DMS 273 (cell line): ENCODE data around the gene AGER.
"Not testable (repeated sequence)": the region's sequence is repeated elsewhere in the genome, so short reads cannot be mapped to it uniquely, and the experiment has no call there.

ENCODE experiments used
- DNase-seq: peaks from one replicate; lab custom pipeline; 2025; ENCODE audit not compliant: unreplicated experiment; lab: John Stamatoyannopoulos, UW

AGER gene

DNA sequence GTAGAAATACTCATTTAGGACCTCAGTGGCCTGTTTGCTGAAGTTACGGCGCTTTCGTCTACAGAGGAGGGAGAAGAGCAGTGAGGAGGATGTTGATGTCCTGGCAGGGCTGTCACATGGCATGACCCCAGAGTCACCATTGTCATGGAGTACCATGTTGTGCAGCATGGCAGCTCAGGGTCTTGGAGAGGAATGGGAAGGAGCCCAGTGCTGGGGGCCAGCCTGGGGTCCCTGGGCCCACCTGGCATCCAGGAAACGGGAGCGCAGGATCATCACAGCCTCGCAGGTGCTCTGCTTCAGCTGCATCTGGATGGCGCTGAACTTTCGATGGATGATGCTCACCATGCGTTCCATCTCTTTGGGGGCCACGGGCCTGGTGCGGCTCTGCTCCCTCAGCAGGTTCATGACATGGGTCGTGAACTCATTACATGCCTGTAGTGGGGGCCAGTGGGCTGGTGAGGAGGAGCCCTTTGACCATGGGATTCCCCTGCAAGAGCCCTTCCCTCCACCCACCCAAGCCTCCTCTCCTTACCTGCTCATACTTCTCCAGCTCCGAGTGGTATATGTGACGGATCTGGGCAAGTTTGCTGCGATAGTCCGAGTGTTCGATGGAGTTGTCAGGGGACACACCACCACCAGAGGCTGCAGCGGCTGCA is 3.8 kb upstream of the AGER start:
- DNase-seq = not testable (repeated sequence)

DNA sequence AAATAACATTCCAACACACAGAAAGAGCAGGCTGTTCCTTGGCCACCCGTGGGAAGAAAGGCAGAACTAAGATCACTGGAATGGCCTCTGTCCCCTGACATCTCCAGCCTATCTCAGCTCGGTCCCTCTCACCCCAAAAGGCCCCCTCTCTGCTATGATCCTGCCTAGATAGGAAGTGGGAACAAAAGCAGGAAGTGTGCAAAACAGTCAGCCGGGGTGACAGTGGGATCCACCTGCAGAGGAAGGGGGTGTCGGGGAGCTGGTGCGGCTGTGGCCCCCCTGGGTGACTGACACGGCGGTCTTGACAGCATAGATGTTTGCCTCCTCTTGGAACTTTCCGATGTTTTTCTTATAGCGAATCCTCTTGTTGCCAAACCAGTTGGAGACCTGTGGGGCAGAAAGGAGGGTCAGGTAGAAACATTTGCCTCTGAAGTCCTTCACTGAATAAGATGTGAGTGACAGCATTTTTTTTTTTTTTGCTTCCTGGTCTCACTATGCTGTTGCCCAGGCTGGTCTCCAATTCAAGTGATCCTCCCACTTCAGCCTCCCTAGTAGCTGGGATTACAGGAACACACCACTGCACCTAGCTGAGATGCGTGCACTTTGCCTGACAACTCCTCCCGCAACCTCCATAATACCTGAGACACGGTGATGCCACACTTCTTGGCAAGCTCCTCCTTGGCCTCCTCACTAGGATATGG is 3.1 kb upstream of the AGER start:
- DNase-seq = no peak

DNA sequence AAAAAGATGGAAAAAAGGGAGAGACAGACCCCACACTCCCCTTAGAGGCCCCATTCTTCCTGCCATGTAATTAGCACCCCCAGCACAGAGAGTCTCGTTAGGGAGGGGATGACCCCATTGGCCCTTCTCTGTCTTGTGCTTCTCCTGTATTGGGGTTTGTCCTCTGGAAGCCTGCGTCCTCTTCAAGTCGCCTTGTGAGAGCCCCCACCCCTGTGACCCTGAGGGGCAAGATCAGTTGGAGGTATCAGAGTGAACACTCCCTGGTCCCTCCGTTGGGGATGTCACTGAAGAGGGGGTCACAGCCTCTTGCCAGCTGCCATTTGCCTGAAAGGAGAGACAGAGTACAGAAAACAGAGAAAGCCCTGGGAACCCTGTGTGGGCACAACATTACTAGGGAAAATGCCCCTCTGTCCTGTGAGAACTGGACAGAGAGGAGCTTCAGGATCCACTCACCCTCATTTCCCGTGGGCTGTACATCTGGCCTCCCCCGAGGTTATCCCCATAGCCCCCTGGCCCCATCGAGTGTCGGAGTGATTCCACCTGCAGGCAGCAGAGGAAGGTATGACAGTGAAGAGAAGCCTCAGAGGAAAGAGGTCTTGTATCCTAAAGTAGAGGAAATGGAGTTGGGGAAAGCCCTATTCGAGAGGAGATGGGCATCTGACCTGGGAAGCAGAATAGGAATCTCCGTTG is 2.2 kb upstream of the AGER start:
- DNase-seq = not testable (repeated sequence)

DNA sequence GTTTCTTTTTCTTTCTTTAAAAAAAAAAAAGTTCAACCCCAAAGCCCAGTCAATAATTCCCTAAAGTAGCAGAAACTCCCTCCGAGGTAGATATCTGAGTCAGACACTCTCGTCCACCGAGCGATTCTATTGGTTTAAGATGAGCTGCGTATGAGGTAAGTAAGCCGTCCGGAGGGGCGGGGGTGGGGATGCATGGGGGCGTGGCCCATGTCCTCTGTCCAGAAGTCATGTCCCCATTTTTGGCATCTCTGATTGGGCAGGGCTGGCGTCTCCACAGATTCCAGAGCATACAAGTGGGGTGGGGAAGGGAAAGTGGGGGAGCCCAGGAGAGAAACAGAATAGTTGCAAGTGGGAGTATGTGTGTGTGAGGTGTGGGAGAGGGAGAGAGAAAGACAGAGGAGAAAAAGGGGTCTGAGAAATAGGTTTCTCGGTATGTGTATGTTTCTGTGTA is 1.7 kb upstream of the AGER start:
- not testable (repeated sequence) for DNase-seq

DNA sequence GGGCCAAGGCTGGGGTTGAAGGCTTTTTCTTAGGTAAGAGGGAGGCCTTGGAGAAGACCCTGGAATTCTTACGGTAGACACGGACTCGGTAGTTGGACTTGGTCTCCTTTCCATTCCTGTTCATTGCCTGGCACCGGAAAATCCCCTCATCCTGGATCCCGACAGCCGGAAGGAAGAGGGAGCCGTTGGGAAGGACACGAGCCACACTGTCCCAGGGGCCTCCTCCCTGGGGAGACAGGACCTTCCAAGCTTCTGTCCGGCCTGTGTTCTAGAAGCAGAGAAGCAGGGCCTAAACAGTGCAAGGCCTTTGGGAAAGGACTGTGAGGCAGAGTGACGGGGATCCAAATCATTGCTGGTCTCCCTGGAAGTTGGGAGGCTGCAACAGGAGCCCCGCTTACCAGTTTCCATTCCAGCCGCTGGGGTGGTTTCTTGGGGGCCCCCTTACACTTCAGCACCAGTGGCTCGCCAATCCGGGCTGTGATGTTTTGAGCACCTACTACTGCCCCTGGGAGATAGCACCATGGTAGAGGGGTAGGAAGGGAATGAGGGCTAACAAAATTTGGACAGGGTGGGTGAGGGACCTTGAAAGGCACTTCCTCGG is 470 bp downstream of the AGER start:
- DNase-seq = no peak

DNA sequence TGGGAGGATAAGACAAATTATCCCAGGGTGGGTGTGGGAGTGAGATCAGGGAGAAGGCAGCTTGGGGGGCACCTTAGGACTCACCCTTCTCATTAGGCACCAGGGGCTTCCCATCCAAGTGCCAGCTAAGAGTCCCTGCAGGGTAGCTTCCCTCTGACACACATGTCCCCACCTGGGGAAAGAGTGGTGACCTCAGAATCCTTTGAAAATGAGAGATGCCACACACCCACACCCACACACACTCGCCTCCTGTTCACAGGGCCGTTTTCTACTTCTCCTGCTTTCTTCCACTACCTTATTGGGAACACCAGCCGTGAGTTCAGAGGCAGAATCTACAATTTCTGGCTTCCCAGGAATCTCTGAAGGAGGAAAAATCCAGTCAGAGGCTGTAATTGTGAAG is 1.0 kb downstream of the AGER start:
- DNase-seq = no peak

DNA sequence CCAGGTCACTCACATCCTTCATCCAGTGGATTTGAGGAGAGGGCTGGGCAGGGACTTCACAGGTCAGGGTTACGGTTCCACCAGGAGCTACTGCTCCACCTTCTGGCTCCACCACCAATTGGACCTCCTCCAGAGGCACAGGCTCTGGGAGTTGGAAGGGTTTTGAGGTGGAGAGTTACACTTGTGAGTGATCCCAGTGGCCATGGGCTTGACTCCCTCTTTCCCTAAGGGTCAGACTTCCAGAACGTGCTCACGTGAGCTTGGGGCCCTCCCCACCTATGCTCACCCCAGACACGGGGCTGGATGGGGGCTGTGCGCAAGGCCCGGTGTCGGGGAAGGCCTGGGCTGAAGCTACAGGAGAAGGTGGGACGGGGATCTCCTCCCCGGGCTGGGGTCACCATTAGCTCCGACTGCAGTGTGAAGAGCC is 1.5 kb downstream of the AGER start:
- no peak for DNase-seq

DNA sequence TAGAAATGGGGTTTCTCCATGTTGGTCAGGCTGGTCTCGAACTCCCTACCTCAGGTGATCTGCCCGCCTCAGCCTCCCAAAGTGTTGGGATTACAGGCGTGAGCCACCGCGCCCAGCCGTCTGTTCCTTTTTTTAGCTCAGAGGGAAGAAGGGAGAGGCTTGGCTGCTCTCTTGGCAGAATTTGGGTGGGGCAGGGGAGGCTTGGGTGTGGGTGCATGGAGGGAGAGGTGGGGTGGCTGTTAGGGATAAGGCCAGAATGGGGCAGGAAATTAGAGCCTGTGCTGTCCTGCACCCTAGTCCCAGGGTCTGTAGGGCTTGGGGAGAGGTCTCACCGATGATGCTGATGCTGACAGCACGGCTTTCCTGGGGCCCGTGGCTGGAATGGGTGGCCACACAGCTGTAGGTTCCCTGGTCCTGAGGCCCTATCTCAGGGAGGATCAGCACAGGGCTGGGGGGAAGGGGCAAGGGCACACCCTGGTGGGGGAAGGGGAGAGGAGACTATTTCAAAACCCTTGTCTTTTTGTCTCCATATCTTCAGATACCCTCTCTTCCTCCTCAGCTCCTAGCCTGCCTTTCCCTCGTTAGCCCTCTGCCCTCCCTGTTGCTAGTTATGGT is 2.0 kb downstream of the AGER start:
- DNase-seq = no peak

DNA sequence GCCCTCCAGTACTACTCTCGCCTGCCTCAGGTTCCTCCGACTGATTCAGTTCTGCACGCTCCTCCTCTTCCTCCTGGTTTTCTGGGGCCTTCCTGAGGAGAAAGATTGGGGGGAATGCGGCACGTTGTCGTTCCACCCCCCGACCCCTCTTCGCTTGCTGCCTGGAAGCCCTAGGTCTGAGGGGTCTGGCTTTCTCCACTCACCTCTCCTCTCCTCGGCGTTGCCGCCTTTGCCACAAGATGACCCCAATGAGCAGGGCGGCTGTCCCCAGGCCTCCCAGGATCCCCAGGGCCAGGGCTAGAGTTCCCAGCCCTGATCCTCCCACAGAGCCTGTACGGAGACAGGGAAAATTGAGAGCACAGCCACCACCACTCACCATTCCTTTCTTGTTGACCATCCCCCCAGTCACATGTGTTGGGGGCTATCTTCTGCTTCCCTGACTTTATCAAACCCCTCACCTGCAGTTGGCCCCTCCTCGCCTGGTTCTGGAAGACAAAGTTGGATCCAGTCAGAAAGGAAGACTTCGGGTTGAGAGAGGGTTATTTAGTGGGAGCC is 2.8 kb downstream of the AGER start:
- no peak for DNase-seq

DNA sequence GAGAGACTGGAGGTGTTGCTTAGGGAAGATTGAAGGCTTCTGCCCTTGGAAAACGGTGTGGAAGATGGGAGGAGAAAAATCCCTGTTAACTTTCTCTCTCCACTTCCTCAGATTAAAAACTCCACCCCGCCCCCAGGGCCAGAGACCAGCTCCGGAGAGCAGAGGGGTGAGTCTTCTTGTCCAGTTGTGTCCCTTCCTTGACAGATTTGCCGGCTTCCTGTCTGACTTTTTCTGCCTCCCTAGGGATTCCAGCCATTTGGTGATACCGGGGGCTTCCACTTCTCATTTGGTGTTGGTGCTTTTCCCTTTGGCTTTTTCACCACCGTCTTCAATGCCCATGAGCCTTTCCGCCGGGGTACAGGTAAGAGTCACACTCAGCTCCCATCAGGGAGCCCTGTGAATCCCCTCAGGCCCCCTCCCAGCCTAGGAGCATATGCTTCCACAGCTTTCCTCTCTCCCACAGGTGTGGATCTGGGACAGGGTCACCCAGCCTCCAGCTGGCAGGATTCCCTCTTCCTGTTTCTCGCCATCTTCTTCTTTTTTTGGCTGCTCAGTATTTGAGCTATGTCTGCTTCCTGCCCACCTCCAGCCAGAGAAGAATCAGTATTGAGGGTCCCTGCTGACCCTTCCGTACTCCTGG is 4.2 kb downstream of the AGER start:
- DNase-seq = no peak

DNA sequence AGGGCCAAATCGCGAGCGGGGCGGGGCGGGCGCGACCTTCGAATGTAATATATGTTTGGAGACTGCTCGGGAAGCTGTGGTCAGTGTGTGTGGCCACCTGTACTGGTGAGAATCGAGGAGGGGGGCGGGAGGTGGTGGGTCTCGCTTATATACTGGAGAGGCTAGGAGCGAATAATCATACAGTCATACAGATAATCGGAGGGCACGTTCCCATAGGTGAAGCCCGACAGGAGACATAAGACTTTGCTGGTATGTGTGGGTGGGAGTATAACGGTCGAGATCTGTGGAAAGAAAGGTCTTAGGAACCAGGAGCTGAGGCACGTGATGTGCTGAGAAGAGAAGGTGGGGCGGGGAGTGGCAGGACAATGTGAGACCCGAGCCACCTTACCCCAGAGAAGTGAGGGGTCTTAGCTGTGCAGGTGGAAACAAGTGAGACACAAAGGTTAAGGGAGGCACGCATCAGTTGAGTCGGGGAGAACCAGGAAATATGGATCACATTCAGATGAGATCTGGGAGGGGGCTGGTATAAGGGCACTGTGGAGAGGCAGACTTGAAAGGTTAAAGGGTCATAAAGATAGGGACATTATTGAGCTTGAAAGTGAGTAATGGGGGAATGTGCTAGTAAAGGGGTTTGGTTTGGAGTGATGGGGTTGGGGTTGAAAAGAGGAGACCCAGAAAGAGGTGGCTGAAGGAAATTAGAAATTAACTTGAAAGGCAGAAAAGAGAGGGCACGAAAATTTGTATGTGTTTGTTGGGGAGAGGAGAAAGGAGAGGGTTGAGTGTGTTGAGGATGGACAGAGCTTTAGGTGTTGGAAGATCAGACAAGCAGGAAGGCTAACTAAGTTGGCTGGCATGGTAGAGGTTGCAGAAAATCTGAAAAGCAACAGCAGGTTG is 5.3 kb downstream of the AGER start:
- DNase-seq = peak; percentile 52

DNA sequence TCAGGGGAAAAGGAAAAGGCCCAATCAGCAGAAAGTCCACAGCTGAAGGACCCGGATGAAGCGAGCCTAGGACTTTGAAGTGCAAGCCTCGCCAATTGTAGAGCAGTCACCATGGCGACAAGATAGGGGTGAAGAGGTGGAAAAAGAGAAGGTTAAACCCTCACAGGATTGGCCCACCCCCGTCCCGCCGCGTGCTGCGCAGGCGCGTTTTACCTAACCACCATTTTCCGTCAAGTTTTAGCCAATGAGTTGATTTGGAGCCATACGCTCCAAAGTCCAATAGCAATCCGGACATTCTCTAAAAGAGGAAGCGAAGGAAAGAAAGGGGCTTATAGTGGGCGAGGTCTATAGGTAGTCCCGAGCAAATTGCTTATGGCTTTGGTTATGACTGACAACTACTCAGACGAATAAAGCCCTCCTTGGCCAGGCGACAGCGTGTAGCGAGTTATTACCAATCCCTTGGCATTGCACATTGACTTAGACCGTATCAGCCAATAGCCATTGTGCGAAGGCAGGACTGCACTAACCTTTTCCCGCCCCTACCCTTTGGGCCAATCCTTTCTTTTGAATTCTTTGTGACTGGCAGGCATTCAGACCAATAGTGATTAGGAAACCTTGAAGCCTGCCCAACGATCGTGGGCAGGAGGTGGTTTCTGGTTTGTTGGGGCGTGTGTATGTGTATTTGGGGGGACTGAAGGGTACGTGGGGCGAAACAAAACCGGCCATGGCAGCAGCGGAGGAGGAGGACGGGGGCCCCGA is 6.1 kb downstream of the AGER start, which contains the start of gene RNF5:
Gene RNF5, plus strand, starts transcription at position 618 of the 759 bp plus-strand sequence. Its CDS starts 107 bp downstream, at position 725.
- DNase-seq = peak; percentile 100

DNA sequence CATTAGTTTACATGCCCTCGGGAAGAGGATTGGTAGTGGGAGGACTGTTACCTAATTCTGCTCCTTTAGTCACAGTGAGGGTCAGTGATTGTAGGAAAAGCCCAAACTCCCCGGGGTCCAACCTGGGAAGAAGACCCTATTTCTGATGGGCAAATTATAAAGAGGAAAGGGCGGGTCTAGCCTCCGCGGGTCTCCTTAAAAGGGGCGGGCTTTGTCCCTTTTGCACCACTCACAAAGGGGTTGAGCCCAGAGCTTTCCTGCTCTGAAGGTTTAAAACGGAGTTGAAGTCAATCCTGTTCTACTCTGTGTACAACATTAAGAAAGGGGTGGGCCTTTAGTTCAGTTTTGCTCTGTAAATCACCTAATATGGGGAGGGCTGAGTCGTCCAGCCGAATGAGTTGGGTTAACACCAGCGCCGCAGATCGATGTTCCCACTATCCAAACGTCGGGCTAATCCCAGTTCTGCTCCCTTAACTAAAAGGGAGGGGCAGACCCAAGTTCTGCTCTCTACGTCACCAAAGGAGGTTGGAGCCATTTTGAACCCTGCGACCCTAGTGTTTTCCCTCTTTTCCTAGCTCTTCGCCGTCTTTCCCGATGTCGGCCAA is 6.8 kb downstream of the AGER start:
- peak; percentile 86 for DNase-seq

DNA sequence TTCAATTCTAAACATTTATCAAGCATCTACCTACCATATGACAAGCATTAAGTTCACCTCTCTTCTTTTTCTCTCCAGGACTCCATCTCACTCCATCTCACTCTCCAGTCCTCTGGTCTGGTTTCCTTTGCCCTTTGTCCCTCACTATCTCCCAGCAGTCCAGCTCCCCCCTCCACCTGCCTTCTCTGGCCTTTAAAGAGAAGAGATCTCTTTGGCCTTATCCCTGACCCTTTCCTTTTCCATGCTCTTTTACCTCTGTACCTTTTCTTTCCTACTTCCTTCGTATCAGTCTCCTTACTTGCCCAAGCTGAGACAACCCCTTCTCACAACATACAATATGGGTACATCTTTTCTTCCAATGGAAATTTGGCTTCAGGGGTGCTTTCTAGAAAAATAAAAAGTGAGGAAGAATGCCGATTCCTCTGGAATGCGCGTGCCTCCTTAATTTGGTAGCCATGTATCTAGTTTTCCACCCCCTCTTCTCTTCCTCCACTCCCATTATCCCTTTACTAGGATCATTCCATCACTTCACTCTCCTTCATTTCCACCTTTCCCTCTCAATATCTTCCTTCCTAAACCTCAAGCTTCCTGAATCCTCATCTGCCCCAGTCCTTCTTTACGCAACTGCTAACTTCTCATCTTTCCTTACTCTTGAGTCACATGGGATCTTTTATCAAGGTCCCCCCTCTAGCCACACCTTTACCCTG is 7.4 kb downstream of the AGER start:
- no peak for DNase-seq

DNA sequence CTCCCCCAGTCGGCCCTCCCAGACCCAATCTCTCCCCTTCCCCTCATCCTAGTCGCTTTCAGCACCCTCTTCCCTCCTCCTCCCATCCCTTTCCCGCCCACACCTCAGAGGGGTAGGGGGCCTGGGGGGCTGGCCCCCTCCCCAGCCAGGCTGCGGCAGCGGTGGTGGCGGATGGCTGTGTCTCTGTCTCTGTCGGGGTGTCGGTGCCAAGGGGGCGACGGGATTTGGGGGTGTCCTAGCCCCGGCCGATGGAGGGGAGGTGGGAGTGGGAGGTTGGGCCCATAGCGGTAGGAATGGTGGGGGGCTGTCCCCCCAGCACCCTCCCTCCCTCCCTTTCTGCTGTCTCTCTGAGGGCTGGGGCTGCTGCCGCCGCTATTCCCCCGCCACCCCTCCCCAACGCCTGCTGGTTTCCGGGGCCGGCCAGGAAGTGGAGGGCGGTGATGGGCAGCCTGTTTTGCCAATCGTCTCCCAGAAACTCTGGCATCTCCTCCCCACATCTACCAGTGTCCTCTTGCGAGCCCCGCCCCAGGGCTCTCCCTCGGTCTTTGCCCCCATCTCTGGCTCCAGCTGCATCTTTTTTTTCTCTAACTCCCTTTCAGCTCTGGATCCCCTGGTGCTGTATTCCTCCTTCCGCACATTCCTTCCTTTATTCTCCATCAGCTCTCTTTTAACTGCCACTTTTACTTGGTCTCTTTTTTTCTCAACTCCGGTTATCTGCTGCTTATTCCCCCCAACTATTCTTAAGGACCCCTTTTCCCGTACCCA is 8.2 kb downstream of the AGER start, which contains the start of gene AGPAT1:
Gene AGPAT1, minus strand, starts transcription at position 374 of the 765 bp plus-strand sequence. CDS start 4,588 bp downstream, outside the sequence.
- DNase-seq = peak; percentile 98

DNA sequence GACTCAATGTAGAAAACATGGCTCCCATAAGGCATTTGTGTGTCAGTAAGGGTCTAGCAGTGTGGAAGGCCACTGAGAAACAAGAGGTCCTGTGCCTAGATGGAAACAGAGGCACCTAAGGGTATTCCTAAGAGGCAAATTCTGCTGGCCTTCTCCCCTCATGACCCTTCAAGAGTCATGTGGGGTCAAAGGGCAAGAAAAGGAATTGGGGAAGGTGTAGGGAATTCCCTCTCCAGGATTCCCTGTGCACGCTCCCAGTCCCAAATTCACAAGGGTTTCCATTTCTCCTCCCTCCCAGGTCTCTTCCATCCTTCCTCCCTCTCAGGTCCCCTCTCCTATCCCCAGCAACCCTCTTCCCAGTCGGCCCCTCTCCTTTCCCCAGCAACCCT is 8.7 kb downstream of the AGER start:
- no peak for DNase-seq

DNA sequence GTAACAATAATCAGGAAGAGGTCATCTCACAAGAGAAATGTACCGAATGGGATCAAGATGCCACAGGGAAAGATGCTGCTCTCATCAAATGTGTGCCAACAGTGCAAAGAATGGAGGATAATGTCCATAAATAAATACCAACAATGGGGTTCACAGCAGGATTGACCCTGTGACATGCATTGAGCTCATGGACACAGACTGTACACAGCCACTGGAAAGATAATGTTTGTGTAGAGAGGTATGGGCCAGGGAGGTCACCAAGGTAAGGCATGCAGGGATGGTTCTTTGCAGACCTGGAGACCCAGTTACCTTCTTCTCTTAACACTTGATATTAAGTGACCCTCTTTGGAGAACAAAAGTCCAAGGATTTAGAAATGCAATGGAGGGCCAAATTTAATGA is 9.6 kb downstream of the AGER start:
- DNase-seq = no peak
